AG10803 (cell line): ENCODE results near the gene TPH2.
A peak's percentile ranks its signal among the peaks of the same experiment; 100 is the strongest.

ENCODE experiments used
- DNase-seq: peaks from one replicate; pipeline ENCODE4 v3.0.0; 2010; ENCODE audit warnings: low read depth
- H3K4me3 ChIP-seq: 2 replicates; pipeline ENCODE4 v1.5.1; 2011; ENCODE audit warnings: mild to moderate bottlenecking, low read length, control low read depth
- CTCF ChIP-seq: conservative IDR thresholded peaks from 2 replicates; pipeline ENCODE4 v1.5.1; 2011; ENCODE audit warnings: mild to moderate bottlenecking, low read length, control low read depth, inconsistent platforms

TPH2 gene

GRCh38 chr12:71938728-71939385 lies at the start of gene TPH2:
TPH2 (plus strand) TSS chr12:71938845; CDS start chr12:71938987, 142 bp downstream.
- peak; percentile 31 for DNase-seq
- no peak within 1 kb of the TSS for H3K4me3 ChIP-seq
- TF ChIP-seq CTCF: peak; percentile 51

GRCh38 chr12:71890475-71890874 lies 48.2 kb upstream of the TPH2 start:
- no peak for TF ChIP-seq CTCF
- no peak overlapping the region for H3K4me3 ChIP-seq
- no peak for DNase-seq

- no peak for DNase-seq
- TF ChIP-seq CTCF: no peak
- H3K4me3 ChIP-seq: no peak overlapping the region
Measured at GRCh38 chr12:71892059-71892458, 46.6 kb upstream of the TPH2 start.

- no peak for TF ChIP-seq CTCF
- peak; percentile 2 for DNase-seq
- H3K4me3 ChIP-seq: no peak overlapping the region
Measured at GRCh38 chr12:71896205-71896882, 42.3 kb upstream of the TPH2 start.

GRCh38 chr12:71900091-71900490 lies 38.6 kb upstream of the TPH2 start:
- TF ChIP-seq CTCF: peak; percentile 39
- DNase-seq: peak; percentile 18
- H3K4me3 ChIP-seq: no peak overlapping the region

- TF ChIP-seq CTCF: no peak
- no peak for DNase-seq
- no peak overlapping the region for H3K4me3 ChIP-seq
Measured at GRCh38 chr12:71904629-71905028, 34.0 kb upstream of the TPH2 start.

GRCh38 chr12:71935594-71935993 lies 3.1 kb upstream of the TPH2 start:
- no peak overlapping the region for H3K4me3 ChIP-seq
- no peak for TF ChIP-seq CTCF
- DNase-seq: no peak
